Colon (tissue), 2 donors: ENCODE measurements around the gene GRK3.
"Not testable (repeated sequence)": the region's sequence is repeated elsewhere in the genome, so short reads cannot be mapped to it uniquely, and the experiment has no call there.

Experiments
- FAIRE-seq: peaks from 2 replicates; lab custom pipeline; 2012; peaks lifted over from hg19 to GRCh38; lab: Jason Lieb, UNC
- donor health status: control.
- donor health status: control.

The GRK3 gene

GRCh38 chr22:25551396-25551795 is 13.1 kb upstream of the GRK3 start:
- no peak for FAIRE-seq

GRCh38 chr22:25552405-25552804 is 12.1 kb upstream of the GRK3 start:
- not testable (repeated sequence) for FAIRE-seq

DNA sequence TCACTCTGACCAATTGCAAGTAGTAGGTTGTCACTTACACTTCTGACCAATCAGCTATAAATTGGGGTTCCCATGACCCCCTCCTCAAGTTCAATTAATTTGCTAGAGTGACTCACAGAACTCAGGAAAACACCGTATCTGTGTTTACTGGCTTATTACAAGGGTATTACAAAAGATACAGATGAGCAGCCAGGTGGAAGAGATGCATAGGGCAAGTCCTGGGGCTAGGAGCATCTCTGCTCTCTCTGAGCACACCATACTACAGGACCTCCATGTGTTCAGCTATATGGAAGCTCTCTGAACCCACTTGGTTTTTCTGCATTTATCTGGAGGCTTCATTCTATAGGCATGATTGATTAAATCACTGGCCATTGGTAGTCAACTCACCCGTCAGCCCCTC is 11.3 kb upstream of the GRK3 start:
- FAIRE-seq = no peak

DNA sequence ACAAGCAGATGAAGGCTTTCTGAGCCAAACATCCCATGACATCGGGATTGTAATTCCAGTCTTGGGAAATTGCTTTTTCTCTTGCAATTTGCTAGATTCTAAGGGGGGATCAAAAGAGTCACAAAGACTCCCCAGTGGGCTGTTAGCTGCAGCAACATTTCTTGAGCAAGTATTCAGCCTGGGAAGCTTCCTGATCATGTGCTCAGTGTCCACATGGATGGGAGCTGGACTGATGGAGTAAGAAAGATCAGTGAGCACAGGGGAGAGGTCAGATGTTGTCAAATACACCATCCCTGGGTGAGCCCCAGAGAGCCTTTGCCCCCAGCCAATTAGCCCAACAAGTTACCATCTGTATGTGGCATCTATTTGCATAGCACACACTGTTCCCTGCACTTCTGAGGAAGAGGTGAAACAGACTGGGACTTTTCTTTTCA is 10.2 kb upstream of the GRK3 start:
- no peak for FAIRE-seq

DNA sequence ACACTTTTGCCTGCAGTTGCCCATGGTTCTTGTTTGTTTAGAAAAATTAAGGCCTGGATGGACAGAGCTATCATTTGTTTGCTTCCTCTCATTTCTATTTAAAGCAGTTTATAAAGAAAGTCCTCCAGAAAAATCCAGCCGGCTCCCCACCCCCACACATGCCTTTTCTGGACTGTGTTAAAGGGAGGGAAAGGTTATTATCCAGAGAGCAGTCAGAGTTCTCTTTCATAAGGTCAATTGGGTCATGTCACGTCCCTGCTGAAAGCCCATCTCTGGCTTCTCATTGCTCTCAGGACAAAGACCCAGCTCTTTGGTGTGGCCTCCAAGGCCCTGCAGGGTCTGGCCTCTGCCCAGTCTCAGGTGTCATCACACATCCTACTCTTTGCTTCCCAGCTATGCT is 9.8 kb upstream of the GRK3 start:
- FAIRE-seq = no peak

GRCh38 chr22:25555586-25555985 is 8.9 kb upstream of the GRK3 start:
- FAIRE-seq = no peak

DNA sequence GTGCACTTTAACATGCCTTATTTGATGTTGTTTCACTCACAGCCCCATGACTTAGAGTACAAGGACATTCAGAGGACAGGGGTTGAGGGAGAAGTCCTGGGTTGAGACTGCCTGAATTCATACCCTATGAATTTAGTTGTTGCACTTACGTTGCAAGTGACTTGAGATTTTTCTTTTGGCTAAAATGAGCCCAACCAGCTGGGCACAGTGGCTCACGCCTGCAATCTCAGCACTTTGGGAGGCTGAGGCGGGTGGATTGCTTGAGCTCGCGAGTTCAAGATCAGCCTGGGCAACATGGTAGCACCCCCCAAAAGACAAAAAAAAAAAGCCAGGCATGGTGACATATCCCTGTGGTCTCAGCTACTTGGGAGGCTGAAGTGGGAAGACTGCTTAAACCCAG is 7.3 kb upstream of the GRK3 start:
- FAIRE-seq = no peak

DNA sequence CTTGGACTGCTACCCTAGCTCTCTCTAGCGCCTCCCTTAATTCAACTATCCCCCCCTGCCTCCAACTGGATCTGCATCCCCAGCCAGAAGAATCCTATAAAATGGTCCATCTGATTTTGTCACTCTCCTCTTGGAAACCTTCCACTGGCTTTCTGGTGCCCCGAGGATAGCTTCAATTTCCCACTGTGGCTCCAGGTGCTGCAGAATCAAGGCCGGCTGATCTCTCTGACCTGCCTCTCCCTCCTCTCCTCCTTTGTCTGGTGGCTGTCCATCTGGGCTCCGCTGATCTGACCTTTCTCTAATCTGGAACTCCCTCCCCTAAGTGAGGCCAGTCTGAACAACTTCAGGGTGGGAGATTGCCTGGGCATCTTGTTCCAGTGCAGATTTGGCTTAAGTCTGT is 6.1 kb upstream of the GRK3 start:
- FAIRE-seq = no peak

- not testable (repeated sequence) for FAIRE-seq
Measured at GRCh38 chr22:25559910-25560309, 4.6 kb upstream of the GRK3 start.

- FAIRE-seq = not testable (repeated sequence)
Measured at GRCh38 chr22:25561182-25561581, 3.3 kb upstream of the GRK3 start.

GRCh38 chr22:25561927-25562326 is 2.5 kb upstream of the GRK3 start:
- FAIRE-seq = not testable (repeated sequence)

- FAIRE-seq = not testable (repeated sequence)
Measured at GRCh38 chr22:25562966-25563760, 1.3 kb upstream of the GRK3 start.

DNA sequence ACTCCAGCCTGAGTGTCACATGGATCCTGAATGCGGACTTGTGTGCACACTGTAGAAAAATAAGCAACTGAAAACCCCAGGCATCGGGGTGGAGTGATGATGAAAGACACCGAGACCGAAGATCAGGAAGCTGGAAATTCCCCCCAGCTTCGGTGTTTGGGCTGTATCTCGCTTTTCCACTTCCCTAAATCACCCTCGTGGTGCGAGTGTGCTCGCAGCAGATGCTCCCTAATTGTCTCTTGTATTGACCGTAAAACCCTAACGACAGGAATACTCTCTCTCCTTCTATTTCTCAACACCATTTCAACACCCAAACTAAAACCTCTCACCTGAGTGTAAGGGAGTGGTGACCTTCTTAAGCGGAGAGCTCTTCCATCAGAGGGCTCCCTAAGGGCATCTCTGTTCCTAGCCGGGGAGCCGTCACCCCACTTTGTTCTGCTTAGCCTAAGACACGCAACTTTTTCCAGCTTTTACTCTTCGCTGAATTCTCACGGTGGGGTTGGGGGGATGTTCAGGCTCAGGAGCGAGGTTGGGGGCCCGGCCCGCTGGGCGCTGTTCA is 635 bp upstream of the GRK3 start:
- no peak for FAIRE-seq

DNA sequence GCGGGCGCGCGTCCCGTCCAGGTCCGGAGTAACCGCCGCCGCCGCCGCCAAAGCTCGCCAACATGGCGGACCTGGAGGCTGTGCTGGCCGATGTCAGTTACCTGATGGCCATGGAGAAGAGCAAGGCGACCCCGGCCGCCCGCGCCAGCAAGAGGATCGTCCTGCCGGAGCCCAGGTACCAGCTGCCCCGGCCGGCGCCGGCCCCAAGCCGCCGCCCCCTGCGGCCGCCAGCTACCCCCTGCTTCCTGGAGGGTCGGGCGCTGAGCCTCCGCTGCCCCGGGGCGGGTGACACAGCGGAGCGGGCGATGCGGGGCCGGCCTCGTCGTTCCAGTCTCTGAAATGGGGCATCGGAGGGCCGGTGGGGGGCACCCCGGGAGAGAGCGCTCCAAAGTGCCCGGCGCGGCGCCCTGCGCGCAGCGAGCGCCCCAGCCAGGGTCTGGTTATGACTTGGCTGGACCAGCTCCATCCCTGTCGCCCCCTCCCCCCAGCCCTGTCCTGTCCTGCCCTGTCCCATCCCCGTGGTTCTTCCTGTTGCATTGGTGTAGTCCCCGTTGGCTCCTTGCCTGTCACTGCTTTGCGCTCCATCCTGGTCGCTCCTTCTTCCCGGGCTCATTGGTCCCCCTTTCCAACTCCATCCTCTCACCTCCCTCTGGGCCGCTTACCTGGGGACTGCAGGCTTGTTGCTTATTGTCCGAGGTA is 653 bp downstream of the GRK3 start:
- no peak for FAIRE-seq

- no peak for FAIRE-seq
Measured at GRCh38 chr22:25566186-25566897, 1.9 kb downstream of the GRK3 start.

DNA sequence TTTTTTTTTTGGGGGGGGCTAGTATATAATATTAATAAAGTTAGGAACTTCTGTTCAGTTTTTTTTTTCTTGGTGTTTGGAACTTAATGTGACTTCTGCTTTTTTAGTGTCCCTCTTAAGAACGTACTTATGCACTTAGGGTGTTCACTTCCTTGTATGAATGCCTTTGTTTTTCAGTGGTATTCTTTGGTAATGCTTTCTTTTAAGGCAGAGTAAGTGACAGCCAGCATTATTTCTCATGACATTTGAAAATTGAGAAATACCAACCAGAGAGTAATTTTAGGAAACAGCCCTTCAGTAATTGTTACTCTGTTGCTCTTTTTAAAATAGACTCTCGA is 2.4 kb downstream of the GRK3 start:
- FAIRE-seq = no peak

GRCh38 chr22:25567251-25567675 is 2.8 kb downstream of the GRK3 start:
- FAIRE-seq = no peak

GRCh38 chr22:25568066-25568465 is 3.6 kb downstream of the GRK3 start:
- FAIRE-seq = not testable (repeated sequence)

DNA sequence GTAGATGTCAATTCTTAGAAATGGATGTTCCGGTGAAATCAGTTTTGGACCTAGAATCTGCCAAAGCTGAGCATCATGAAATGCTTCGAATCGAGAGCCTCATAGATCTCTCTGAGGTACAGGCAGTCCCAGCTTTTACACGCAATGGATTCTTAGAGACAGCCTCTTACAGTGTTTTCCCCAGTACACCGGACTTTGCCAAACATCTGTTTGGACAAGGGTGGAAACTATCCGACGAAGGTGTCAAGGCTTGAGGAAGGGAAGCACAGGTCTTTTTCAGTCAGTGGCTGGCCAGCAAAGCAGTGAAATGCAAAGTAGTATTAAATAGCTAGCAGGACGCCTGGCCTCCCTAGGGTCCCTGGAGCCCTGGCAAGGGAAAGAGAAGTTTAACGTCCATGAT is 4.9 kb downstream of the GRK3 start:
- FAIRE-seq = no peak

- FAIRE-seq = no peak
Measured at GRCh38 chr22:25569983-25570382, 5.5 kb downstream of the GRK3 start.

- FAIRE-seq = no peak
Measured at GRCh38 chr22:25570486-25570885, 6.0 kb downstream of the GRK3 start.

- not testable (repeated sequence) for FAIRE-seq
Measured at GRCh38 chr22:25571969-25572707, 7.7 kb downstream of the GRK3 start.
